Spleen (tissue), 11 donors: ENCODE data around the gene UPK1A. TPM values are rescaled to one million over a fixed set of nuclear protein-coding genes. Genes with fewer than 3 reads are reported as not detected.

Experiments
- DNase-seq: peaks from one replicate; pipeline ENCODE4 v3.0.0-alpha.2; 2020
- H3K27ac ChIP-seq, 8 donors: fragments of 200-600 bp; sonication (generic) in 7 of 8; 1 replicate in 4 of 8; 2 replicates in 4 of 8; pipeline versions ENCODE4 v1.5.0 to v1.8.0; 2016 to 2021; ENCODE audit warnings: inconsistent platforms in 4 of 8, mild to moderate bottlenecking in 4 of 8, moderate library complexity in 1 of 8
- H3K27me3 ChIP-seq, 7 donors: fragments of 200-600 bp; sonication (generic) in 6 of 7; replicated peaks in 1 of 7; 1 replicate in 4 of 7; 2 replicates in 3 of 7; pipeline versions ENCODE4 v1.5.0 to v1.8.0; 2016 to 2021; ENCODE audit warnings: inconsistent platforms in 3 of 7, mild to moderate bottlenecking in 1 of 7
- H3K36me3 ChIP-seq, 6 donors: fragments of 200-600 bp; sonication (generic) in 5 of 6; 1 replicate in 4 of 6; 2 replicates in 2 of 6; pipeline versions ENCODE4 v1.5.0 to v1.8.0; 2016 to 2021; ENCODE audit warnings: inconsistent platforms in 2 of 6
- H3K4me1 ChIP-seq, 6 donors: fragments of 200-600 bp; sonication (generic) in 5 of 6; 1 replicate in 3 of 6; 2 replicates in 3 of 6; pipeline versions ENCODE4 v1.5.0 to v1.8.0; 2016 to 2021; ENCODE audit warnings: inconsistent platforms in 3 of 6
- H3K4me3 ChIP-seq, 8 donors: fragments of 200-600 bp; sonication (generic) in 7 of 8; 1 replicate in 4 of 8; 2 replicates in 4 of 8; pipeline versions ENCODE4 v1.5.0 to v1.8.0; 2016 to 2021; ENCODE audit warnings: inconsistent platforms in 4 of 8, mild to moderate bottlenecking in 4 of 8, moderate library complexity in 2 of 8
- H3K9me3 ChIP-seq, 8 donors: fragments of 200-600 bp; sonication (generic) in 7 of 8; 1 replicate in 4 of 8; 2 replicates in 4 of 8; pipeline versions ENCODE4 v1.5.0 to v1.8.0; 2016 to 2021; ENCODE audit warnings: inconsistent platforms in 4 of 8
- CTCF ChIP-seq, 11 experiments: fragments of 200-600 bp in 7 of 11; fragments of 450-650 bp in 4 of 11; sonication (generic) in 4 of 11; IDR thresholded peaks in 8 of 11; conservative IDR thresholded peaks in 3 of 11; 1 replicate in 7 of 11; 2 replicates in 4 of 11; pipeline versions ENCODE4 v1.4.0 to v1.8.0; 2016 to 2021; ENCODE audit warnings: antibody characterized with exemption in 11 of 11, inconsistent platforms in 4 of 11, mild to moderate bottlenecking in 1 of 11
- POLR2A ChIP-seq, 3 donors: fragments of 450-650 bp; IDR thresholded peaks; one replicate each; pipeline ENCODE4 v1.5.1; 2017; ENCODE audit warnings: antibody characterized with exemption in 3 of 3, mild to moderate bottlenecking in 1 of 3
- POLR2AphosphoS5 ChIP-seq, 3 donors: sonication (generic); formaldehyde crosslinking; IDR thresholded peaks; one replicate each; pipeline ENCODE4 v1.5.1; 2017; ENCODE audit warnings: antibody characterized with exemption in 3 of 3
- WGBS, 5 donors: extraction: QIAGEN DNeasy Blood & Tissue Kit in 3 of 5; methylation state at CpG; one replicate each; pipeline versions ENCODE4 v1.1.5 to v1.1.7; 2013 to 2018; 5-methylcytosine and 5-hydroxymethylcytosine counted together
- intact Hi-C: fragments of 100-400 bp; cut with DNase I; formaldehyde crosslinking; loops from one replicate; pipeline ENCODE4 v1.15.0; 2023; ENCODE audit warnings: low total_unique reads
- polyA plus RNA-seq, 3 donors: library from polyadenylated mRNA; stranded (reverse); fragments of 200-250 nt; gene quantifications; one replicate each; pipeline ENCODE4 v1.2.1, GENCODE V29; 2013
- total RNA-seq, 7 donors: library from RNA; depleted of rRNA in 3 of 7; stranded (reverse); fragments of >200 nt in 3 of 7; fragmentation: NEBNext Ultra II Directional in 4 of 7; extraction: Animal tissue kit (Norgen Biotek cat#: 25700) in 4 of 7; gene quantifications; one replicate each; pipeline versions ENCODE4 v1.1.0 to v1.2.1, GENCODE V29; 2016 to 2021
- donor health status: healthy with polysubstance abuse.
- donor health status: DM: no; HTN: no; CAD: no; lungs with moderate emphysema.
- donor health status: DM: no; HTN: no; CAD: no.
- donor health status: Bipolar disorder and iron deficiency.
- donor health status: healthy.
- donor health status: DM: no; HTN: no; CAD: no.
- donor health status: DM: yes; HTN: yes; CAD: no.

Gene UPK1A
- total and polyA plus RNA-seq, 10 donors, result 0.11 TPM; not detected in 9

DNA sequence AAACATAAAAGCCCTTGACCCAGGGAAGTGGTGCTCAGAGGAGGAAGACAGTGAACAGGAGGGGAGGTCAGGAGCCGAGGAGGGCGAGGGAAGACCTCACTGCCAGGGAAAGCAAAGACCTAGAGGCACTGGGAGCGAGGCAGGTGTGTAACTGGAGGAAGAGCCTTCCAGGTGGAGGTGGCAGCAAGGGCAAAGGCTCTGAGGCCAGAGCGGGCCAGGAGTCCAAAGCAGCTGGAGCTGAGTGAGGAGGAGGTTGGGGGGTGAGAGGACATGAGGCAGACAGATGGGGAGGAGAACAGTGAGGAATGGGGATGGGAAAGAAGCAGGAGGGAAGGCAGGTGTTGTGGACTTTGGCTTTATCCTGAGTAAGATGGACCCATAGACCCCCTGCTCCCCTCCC, 3.7 kb downstream of the UPK1A start:
- intact Hi-C loops, result no loop called here

DNA sequence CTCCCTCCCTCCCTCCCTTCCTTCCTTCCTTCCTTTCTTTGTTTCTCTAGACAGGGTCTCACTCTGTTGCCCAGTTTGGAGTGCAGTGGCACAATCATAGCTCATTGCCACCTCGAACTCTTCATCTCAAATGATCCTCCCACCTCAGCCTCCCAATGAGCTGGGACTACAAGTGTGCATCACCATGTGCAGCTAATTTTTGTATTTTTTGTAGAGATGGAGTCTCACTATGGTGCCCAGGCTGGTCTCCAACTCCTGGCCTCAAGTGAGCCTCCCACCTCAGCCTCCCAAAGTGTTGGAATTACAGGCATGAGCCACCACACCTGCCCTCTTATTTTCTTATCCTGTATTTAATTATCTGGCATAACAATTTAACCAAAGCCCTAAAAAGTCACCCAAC, 4.4 kb downstream of the UPK1A start:
- Histone ChIP-seq H3K4me1 (peaks cover 0 to 13% (median 9%) of the 10 kb centered on the region in 6 donors), H3K27ac (no peak overlapping the region), H3K36me3 (peaks cover 0 to 5% (median 0%) of the 10 kb centered on the region in 6 donors), H3K27me3 (peaks cover 0 to 56% (median 19%) of the 10 kb centered on the region in 7 donors), H3K9me3 (no peaks in the 10 kb centered on the region), H3K4me3 (no peak overlapping the region)
- intact Hi-C loops, result no loop called here
- no peak for DNase-seq
- TF ChIP-seq POLR2AphosphoS5 (IDR thresholded peaks at IDR 0.05) (no peak), CTCF (IDR thresholded peaks at IDR 0.05 in 8 of 11, conservative IDR thresholded peaks at IDR 0.05 in 3 of 11) (no peak), POLR2A (IDR thresholded peaks at IDR 0.05) (no peak)
- WGBS, 5 donors, result 72 to 95% (median 77%) methylated on average over 1 of the region's 1 CpG

More for the DNA sequence above, 3.7 kb downstream of the UPK1A start:
- Histone ChIP-seq H3K27me3 (peaks cover 0 to 49% (median 19%) of the 10 kb centered on the region in 7 donors), H3K36me3 (peaks cover 0 to 12% (median 1%) of the 10 kb centered on the region in 6 donors), H3K4me1 (peaks cover 0 to 13% (median 9%) of the 10 kb centered on the region in 6 donors), H3K4me3 (no peak overlapping the region), H3K27ac (no peak overlapping the region), H3K9me3 (no peaks in the 10 kb centered on the region)
- WGBS, 5 donors, result 56 to 70% (median 58%) methylated on average over 4 of the region's 4 CpGs
- no peak for DNase-seq
- TF ChIP-seq POLR2AphosphoS5 (IDR thresholded peaks at IDR 0.05), result no peak
- TF ChIP-seq POLR2A (IDR thresholded peaks at IDR 0.05), result no peak
- TF ChIP-seq CTCF (IDR thresholded peaks at IDR 0.05 in 8 of 11, conservative IDR thresholded peaks at IDR 0.05 in 3 of 11), result no peak

- TF ChIP-seq POLR2AphosphoS5 (IDR thresholded peaks at IDR 0.05), result no peak
- TF ChIP-seq POLR2A (IDR thresholded peaks at IDR 0.05), result no peak
- no peak for TF ChIP-seq CTCF (IDR thresholded peaks at IDR 0.05 in 8 of 11, conservative IDR thresholded peaks at IDR 0.05 in 3 of 11)
- peaks cover 0 to 61% (median 21%) of the 10 kb centered on the region in 7 donors for H3K27me3 ChIP-seq
- intact Hi-C loops, result no loop called here
- H3K9me3 ChIP-seq, result no peaks in the 10 kb centered on the region
- 33 to 56% (median 49%) methylated on average over 3 of the region's 3 CpGs for WGBS, 5 donors
- peaks cover 0 to 13% (median 9%) of the 10 kb centered on the region in 6 donors for H3K4me1 ChIP-seq
- H3K27ac ChIP-seq, result no peak overlapping the region
- H3K36me3 ChIP-seq, result no peaks in the 10 kb centered on the region
- no peak for DNase-seq
- H3K4me3 ChIP-seq, result no peak overlapping the region
Observed at GRCh38 chr19:35671818-35672217, 5.5 kb downstream of the UPK1A start.

- H3K4me1 ChIP-seq, result peaks cover 0 to 13% (median 9%) of the 10 kb centered on the region in 6 donors
- no peaks in the 10 kb centered on the region for H3K36me3 ChIP-seq
- DNase-seq, result peak; percentile 77
- peak overlapping the region in 1 of 8 donors; percentile 36 for H3K27ac ChIP-seq
- H3K9me3 ChIP-seq, result no peaks in the 10 kb centered on the region
- H3K4me3 ChIP-seq, result peak overlapping the region in 6 of 8 donors; percentile 17 to 69 (median 36)
- H3K27me3 ChIP-seq, result peaks cover 0 to 67% (median 21%) of the 10 kb centered on the region in 7 donors
- no peak for TF ChIP-seq POLR2A (IDR thresholded peaks at IDR 0.05)
- no peak for TF ChIP-seq CTCF (IDR thresholded peaks at IDR 0.05 in 8 of 11, conservative IDR thresholded peaks at IDR 0.05 in 3 of 11)
- intact Hi-C loops, result no loop called here
- 4 to 10% (median 6%) methylated on average over 26 to 39 of the region's 39 CpGs for WGBS, 5 donors
Observed at GRCh38 chr19:35673121-35673804, 6.9 kb downstream of the UPK1A start.
